SK-N-SH (cell line): Measurements from ENCODE around the gene EXOC2. TPM values are rescaled to one million over a fixed set of nuclear protein-coding genes. Genes with fewer than 3 reads are reported as not detected.

ENCODE experiments used
- CTCF ChIA-PET: fragments of 300-600, 350-600 bp; formaldehyde crosslinking; extraction: SDS; loops from one replicate; lab custom pipeline; 2021; lab: Yijun Ruan, JAX
- POLR2A ChIA-PET: fragments of 350-600 bp; sonication (Branson Sonifier 250); formaldehyde crosslinking; extraction: SDS; loops from one replicate; lab custom pipeline; 2020; ENCODE audit warnings: antibody characterized with exemption, inconsistent platforms; lab: Yijun Ruan, JAX
- DNase-seq: peaks from one replicate; pipeline ENCODE4 v3.0.0; 2012
- H2AFZ ChIP-seq: fragments of 200-600 bp; sonication (generic); 2 replicates; pipeline ENCODE4 v1.8.1; 2016; ENCODE audit warnings: antibody characterized with exemption, mild to moderate bottlenecking, low read depth
- H3F3A ChIP-seq: fragments of 200-600 bp; sonication (generic); replicated peaks from 2 replicates; pipeline ENCODE3; 2016; ENCODE audit warnings: antibody characterized with exemption, mild to moderate bottlenecking; ENCODE audit not compliant: insufficient read depth
- H3K27ac ChIP-seq, 2 experiments: fragments of 200-500 bp in 1 of 2; fragments of 200-600 bp in 1 of 2; sonication (Bioruptor generic) in 1 of 2; sonication (generic), shearing (Covaris generic) in 1 of 2; 2 replicates each; pipeline versions ENCODE4 v1.5.1 to v1.6.1; 2014 to 2016; ENCODE audit warnings: low read depth in 2 of 2, inconsistent platforms in 1 of 2, low read length in 1 of 2, mild to moderate bottlenecking in 1 of 2, mixed read lengths in 1 of 2
- H3K27me3 ChIP-seq: fragments of 200-600 bp; sonication (generic), shearing (Covaris generic); 2 replicates; pipeline ENCODE4 v1.6.1; 2016; ENCODE audit warnings: mixed run types; ENCODE audit not compliant: insufficient read depth
- H3K36me3 ChIP-seq, 2 experiments: fragments of 200-500 bp in 1 of 2; fragments of 200-600 bp in 1 of 2; sonication (Bioruptor generic) in 1 of 2; sonication (generic) in 1 of 2; replicated peaks in 1 of 2; 2 replicates each; pipeline versions ENCODE3 to v1.5.1; 2014 to 2016; ENCODE audit warnings: low read length in 1 of 2, mild to moderate bottlenecking in 1 of 2; ENCODE audit not compliant: insufficient read depth in 2 of 2, control insufficient read depth in 1 of 2
- H3K4me1 ChIP-seq, 2 experiments: fragments of 200-500 bp in 1 of 2; fragments of 200-600 bp in 1 of 2; sonication (Bioruptor generic) in 1 of 2; sonication (generic), shearing (Covaris generic) in 1 of 2; 2 replicates each; pipeline versions ENCODE4 v1.5.1 to v1.6.1; 2014 to 2016; ENCODE audit warnings: low read depth in 1 of 2, low read length in 1 of 2, mixed run types in 1 of 2; ENCODE audit not compliant: insufficient read depth in 2 of 2, control insufficient read depth in 1 of 2
- H3K4me2 ChIP-seq: fragments of 200-600 bp; sonication (generic), shearing (Covaris generic); 2 replicates; pipeline ENCODE4 v1.6.1; 2017; ENCODE audit warnings: mixed run types
- H3K4me3 ChIP-seq, 2 experiments: fragments of 200-500 bp in 1 of 2; fragments of 200-600 bp in 1 of 2; sonication (Bioruptor generic) in 1 of 2; sonication (generic), shearing (Covaris generic) in 1 of 2; 2 replicates each; pipeline versions ENCODE4 v1.5.1 to v1.8.1; 2014 to 2016; ENCODE audit warnings: low read depth in 2 of 2, inconsistent platforms in 1 of 2, low read length in 1 of 2, mild to moderate bottlenecking in 1 of 2, mixed read lengths in 1 of 2, moderate library complexity in 1 of 2
- H3K79me2 ChIP-seq: fragments of 200-600 bp; sonication (generic); 2 replicates; pipeline ENCODE4 v1.8.1; 2017; ENCODE audit warnings: mild to moderate bottlenecking; ENCODE audit not compliant: insufficient read depth
- H3K9ac ChIP-seq: fragments of 200-600 bp; sonication (generic); 2 replicates; pipeline ENCODE4 v1.6.1; 2017; ENCODE audit warnings: mixed run types
- H3K9me2 ChIP-seq: fragments of 200-600 bp; sonication (generic); 2 replicates; pipeline ENCODE4 v1.6.1; 2017; ENCODE audit warnings: mixed run types
- H3K9me3 ChIP-seq: fragments of 200-600 bp; sonication (generic); 2 replicates; pipeline ENCODE4 v1.6.1; 2017; ENCODE audit warnings: mixed run types, mild to moderate bottlenecking, moderate library complexity
- H4K20me1 ChIP-seq: fragments of 200-600 bp; sonication (generic); 2 replicates; pipeline ENCODE4 v1.6.1; 2017; ENCODE audit warnings: mild to moderate bottlenecking, mixed run types; ENCODE audit not compliant: insufficient read depth
- EP300 ChIP-seq, 2 experiments: IDR thresholded peaks; 2 replicates each; pipeline versions ENCODE4 v1.4.0 to v1.6.1; 2012; ENCODE audit warnings: borderline replicate concordance in 1 of 2, low read depth in 1 of 2, low read length in 1 of 2
- FOXJ3 ChIP-seq: sonication (generic); formaldehyde crosslinking; IDR thresholded peaks from 2 replicates; pipeline ENCODE4 v1.5.1; 2020; ENCODE audit warnings: mild to moderate bottlenecking, missing genetic modification reagents
- MXI1 ChIP-seq: IDR thresholded peaks from 2 replicates; pipeline ENCODE4 v1.6.1; 2012; ENCODE audit warnings: mild to moderate bottlenecking, low read depth, low read length, improper control_type of control experiment
- RAD21 ChIP-seq: IDR thresholded peaks from 2 replicates; pipeline ENCODE4 v1.6.1; 2012; ENCODE audit warnings: mild to moderate bottlenecking, low read length
- RCOR1 ChIP-seq: fragments of 150-350 bp; IDR thresholded peaks from 2 replicates; pipeline ENCODE4 v1.6.1; 2017; ENCODE audit warnings: antibody characterized with exemption, low read length
- SIN3A ChIP-seq: IDR thresholded peaks from 2 replicates; pipeline ENCODE4 v1.6.1; 2012; ENCODE audit warnings: low read depth, mild to moderate bottlenecking, low read length, moderate library complexity, borderline replicate concordance
- TAF1 ChIP-seq: IDR thresholded peaks from 2 replicates; pipeline ENCODE4 v1.6.1; 2012; ENCODE audit warnings: low read depth, mild to moderate bottlenecking, low read length, moderate library complexity, borderline replicate concordance
- TEAD4 ChIP-seq: IDR thresholded peaks from 2 replicates; pipeline ENCODE4 v1.4.0; 2012; ENCODE audit warnings: mild to moderate bottlenecking, borderline replicate concordance; ENCODE audit not compliant: insufficient read depth
- WGBS: methylation state at CpG from one replicate; pipeline ENCODE4 v1.1.6; 2017; ENCODE audit warnings: low lambda C conversion rate; 5-methylcytosine and 5-hydroxymethylcytosine counted together
- polyA plus RNA-seq, 3 experiments: library from polyadenylated mRNA; depleted of rRNA; stranded (reverse); fragments of >200 nt; gene quantifications; 2 replicates each; pipeline ENCODE4 v1.2.3, GENCODE V29; 2012
- TF ChIP-seq, protein P1 (sequence below): IDR thresholded peaks from 2 replicates; pipeline ENCODE4 v1.6.1; 2012; ENCODE audit warnings: mild to moderate bottlenecking, low read depth, low read length, moderate library complexity
- TF ChIP-seq, protein P2 (sequence below): fragments of 200-600 bp; sonication (generic); IDR thresholded peaks from 2 replicates; pipeline ENCODE4 v1.6.1; 2017; ENCODE audit warnings: antibody characterized with exemption, mild to moderate bottlenecking, moderate library complexity
- TF ChIP-seq, protein P3 (sequence below): fragments of 150-350 bp; IDR thresholded peaks from 2 replicates; pipeline ENCODE4 v1.6.1; 2016; ENCODE audit warnings: mild to moderate bottlenecking, low read depth, low read length
- TF ChIP-seq, protein P4 (sequence below): IDR thresholded peaks from 2 replicates; pipeline ENCODE4 v1.4.0; 2012; ENCODE audit warnings: low read depth, borderline replicate concordance

EXOC2 gene
- polyA plus RNA-seq, 1 of the 3 experiments (the other 2 are of a cell fraction): 10.6 TPM

DNA sequence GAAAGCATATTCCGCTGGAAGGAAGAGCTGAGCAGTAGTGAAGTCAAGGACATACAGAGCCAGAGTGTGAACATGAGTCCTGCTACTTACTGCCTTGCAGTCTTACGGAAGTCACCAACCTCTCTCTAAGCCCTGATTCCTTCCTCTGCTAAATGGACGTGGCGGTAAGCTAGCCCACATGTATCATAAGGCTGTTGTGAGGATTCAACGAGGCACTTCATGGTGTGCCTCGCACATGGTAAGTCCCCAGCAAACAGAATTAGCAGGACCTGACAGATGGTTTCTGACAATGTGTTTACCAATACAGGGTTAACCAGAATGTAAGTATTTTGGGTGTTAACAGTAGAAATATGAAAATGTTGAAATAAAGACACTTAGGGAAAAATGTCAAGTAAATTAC is 208.2 kb downstream of the EXOC2 start:
- no peaks in the 10 kb centered on the region for H4K20me1 ChIP-seq
- no peaks in the 10 kb centered on the region for H3F3A ChIP-seq
- no peak overlapping the region for H3K27ac ChIP-seq
- no peak overlapping the region for H3K4me3 ChIP-seq
- H3K9ac ChIP-seq: no peak overlapping the region
- H2AFZ ChIP-seq: no peak overlapping the region
- H3K4me2 ChIP-seq: no peak overlapping the region
- POLR2A ChIA-PET: no interaction called here
- no peaks in the 10 kb centered on the region for H3K27me3 ChIP-seq
- no peaks in the 10 kb centered on the region for H3K9me2 ChIP-seq
- H3K4me1 ChIP-seq: no peaks in the 10 kb centered on the region
- H3K79me2 ChIP-seq: no peaks in the 10 kb centered on the region
- 93% methylated on average over 6 of the region's 6 CpGs for WGBS
- TF ChIP-seq, protein P1, sequence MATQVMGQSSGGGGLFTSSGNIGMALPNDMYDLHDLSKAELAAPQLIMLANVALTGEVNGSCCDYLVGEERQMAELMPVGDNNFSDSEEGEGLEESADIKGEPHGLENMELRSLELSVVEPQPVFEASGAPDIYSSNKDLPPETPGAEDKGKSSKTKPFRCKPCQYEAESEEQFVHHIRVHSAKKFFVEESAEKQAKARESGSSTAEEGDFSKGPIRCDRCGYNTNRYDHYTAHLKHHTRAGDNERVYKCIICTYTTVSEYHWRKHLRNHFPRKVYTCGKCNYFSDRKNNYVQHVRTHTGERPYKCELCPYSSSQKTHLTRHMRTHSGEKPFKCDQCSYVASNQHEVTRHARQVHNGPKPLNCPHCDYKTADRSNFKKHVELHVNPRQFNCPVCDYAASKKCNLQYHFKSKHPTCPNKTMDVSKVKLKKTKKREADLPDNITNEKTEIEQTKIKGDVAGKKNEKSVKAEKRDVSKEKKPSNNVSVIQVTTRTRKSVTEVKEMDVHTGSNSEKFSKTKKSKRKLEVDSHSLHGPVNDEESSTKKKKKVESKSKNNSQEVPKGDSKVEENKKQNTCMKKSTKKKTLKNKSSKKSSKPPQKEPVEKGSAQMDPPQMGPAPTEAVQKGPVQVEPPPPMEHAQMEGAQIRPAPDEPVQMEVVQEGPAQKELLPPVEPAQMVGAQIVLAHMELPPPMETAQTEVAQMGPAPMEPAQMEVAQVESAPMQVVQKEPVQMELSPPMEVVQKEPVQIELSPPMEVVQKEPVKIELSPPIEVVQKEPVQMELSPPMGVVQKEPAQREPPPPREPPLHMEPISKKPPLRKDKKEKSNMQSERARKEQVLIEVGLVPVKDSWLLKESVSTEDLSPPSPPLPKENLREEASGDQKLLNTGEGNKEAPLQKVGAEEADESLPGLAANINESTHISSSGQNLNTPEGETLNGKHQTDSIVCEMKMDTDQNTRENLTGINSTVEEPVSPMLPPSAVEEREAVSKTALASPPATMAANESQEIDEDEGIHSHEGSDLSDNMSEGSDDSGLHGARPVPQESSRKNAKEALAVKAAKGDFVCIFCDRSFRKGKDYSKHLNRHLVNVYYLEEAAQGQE: no peak
- no peak for TF ChIP-seq MXI1
- H3K36me3 ChIP-seq: peaks cover 8 to 40% of the 10 kb centered on the region in 2 experiments
- CTCF ChIA-PET: no interaction called here
- no peak for DNase-seq
- no peaks in the 10 kb centered on the region for H3K9me3 ChIP-seq

DNA sequence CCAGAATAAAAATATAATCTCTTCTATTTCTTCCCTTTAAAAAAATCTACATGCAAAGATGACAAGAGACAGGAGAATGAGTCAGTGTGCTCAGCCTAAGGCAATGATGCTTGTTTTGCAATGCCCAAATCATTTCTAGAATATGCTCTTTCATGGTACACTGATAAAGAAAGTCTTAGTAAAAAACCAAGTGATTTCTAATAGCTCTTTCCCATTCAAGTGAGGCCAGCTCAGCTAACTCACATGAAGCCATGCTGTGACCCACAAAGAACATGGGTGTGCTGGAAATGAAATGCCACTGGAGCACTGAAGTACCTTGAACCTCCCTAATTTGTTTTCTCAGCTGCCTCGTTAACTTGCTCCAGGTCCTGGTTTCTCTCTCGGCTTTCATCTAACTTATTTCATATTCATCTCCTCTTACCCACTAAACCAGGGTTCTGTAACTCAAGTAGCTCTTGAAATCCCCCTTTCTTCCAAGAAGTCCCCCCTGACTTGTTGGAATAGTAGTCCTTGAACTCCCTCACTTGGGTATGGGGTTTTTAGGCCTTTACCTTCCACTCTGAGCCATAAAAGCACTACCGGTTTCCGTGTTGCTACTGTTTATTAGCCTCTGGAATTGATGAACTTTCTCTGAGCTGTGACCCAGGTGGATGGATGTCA is 208.7 kb downstream of the EXOC2 start:
- H2AFZ ChIP-seq: no peak overlapping the region
- H3K27ac ChIP-seq: no peak overlapping the region
- H3F3A ChIP-seq: no peaks in the 10 kb centered on the region
- H3K27me3 ChIP-seq: no peaks in the 10 kb centered on the region
- WGBS: 98% methylated on average over 4 of the region's 4 CpGs
- DNase-seq: no peak
- no peaks in the 10 kb centered on the region for H3K9me2 ChIP-seq
- no peaks in the 10 kb centered on the region for H3K9me3 ChIP-seq
- H3K79me2 ChIP-seq: no peaks in the 10 kb centered on the region
- no peak overlapping the region for H3K9ac ChIP-seq
- H4K20me1 ChIP-seq: no peaks in the 10 kb centered on the region
- H3K4me2 ChIP-seq: no peak overlapping the region
- POLR2A ChIA-PET: no interaction called here
- CTCF ChIA-PET: interaction anchor here (0.6 kb wide), 1 partner anchor 13 kb away, joined by 3 read pairs; no protein-coding TSS in a partner anchor
- H3K4me3 ChIP-seq: no peak overlapping the region
- H3K36me3 ChIP-seq: peaks cover 8 to 36% of the 10 kb centered on the region in 2 experiments
- TF ChIP-seq, protein P2, sequence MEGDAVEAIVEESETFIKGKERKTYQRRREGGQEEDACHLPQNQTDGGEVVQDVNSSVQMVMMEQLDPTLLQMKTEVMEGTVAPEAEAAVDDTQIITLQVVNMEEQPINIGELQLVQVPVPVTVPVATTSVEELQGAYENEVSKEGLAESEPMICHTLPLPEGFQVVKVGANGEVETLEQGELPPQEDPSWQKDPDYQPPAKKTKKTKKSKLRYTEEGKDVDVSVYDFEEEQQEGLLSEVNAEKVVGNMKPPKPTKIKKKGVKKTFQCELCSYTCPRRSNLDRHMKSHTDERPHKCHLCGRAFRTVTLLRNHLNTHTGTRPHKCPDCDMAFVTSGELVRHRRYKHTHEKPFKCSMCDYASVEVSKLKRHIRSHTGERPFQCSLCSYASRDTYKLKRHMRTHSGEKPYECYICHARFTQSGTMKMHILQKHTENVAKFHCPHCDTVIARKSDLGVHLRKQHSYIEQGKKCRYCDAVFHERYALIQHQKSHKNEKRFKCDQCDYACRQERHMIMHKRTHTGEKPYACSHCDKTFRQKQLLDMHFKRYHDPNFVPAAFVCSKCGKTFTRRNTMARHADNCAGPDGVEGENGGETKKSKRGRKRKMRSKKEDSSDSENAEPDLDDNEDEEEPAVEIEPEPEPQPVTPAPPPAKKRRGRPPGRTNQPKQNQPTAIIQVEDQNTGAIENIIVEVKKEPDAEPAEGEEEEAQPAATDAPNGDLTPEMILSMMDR: no peak
- TF ChIP-seq, protein P3, sequence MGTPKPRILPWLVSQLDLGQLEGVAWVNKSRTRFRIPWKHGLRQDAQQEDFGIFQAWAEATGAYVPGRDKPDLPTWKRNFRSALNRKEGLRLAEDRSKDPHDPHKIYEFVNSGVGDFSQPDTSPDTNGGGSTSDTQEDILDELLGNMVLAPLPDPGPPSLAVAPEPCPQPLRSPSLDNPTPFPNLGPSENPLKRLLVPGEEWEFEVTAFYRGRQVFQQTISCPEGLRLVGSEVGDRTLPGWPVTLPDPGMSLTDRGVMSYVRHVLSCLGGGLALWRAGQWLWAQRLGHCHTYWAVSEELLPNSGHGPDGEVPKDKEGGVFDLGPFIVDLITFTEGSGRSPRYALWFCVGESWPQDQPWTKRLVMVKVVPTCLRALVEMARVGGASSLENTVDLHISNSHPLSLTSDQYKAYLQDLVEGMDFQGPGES: no peak
- no peak for TF ChIP-seq RCOR1
- TF ChIP-seq RAD21: no peak
- no peak for TF ChIP-seq EP300 (IDR thresholded peaks at IDR 0.05; ENCODE audit: borderline replicate concordance in 1 of 2, low read depth in 1 of 2, low read length in 1 of 2)
- TF ChIP-seq FOXJ3 (CRISPR knock-in tag): no peak
- TF ChIP-seq, protein P4, sequence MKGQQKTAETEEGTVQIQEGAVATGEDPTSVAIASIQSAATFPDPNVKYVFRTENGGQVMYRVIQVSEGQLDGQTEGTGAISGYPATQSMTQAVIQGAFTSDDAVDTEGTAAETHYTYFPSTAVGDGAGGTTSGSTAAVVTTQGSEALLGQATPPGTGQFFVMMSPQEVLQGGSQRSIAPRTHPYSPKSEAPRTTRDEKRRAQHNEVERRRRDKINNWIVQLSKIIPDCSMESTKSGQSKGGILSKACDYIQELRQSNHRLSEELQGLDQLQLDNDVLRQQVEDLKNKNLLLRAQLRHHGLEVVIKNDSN: no peak
- TF ChIP-seq SIN3A: no peak
- TF ChIP-seq TEAD4: no peak
- TF ChIP-seq TAF1: no peak
- TF ChIP-seq, all 33 proteins: peak for 0
- H3K4me1 ChIP-seq: no peaks in the 10 kb centered on the region
